Muscle of leg (tissue), 11 donors: Measurements from ENCODE around the gene ITPK1. TPM values are rescaled to one million over a fixed set of nuclear protein-coding genes. Genes with fewer than 3 reads are reported as not detected.

Experiments
- DNase-seq: peaks from one replicate; pipeline ENCODE4 v3.0.0; 2013
- H3K27ac ChIP-seq: one replicate; pipeline ENCODE4 v1.5.1; 2013; ENCODE audit warnings: mild to moderate bottlenecking, low read length, control low read depth
- H3K27me3 ChIP-seq: one replicate; pipeline ENCODE4 v1.6.1; 2013; ENCODE audit warnings: low read length; ENCODE audit not compliant: control insufficient read depth, insufficient read depth
- H3K36me3 ChIP-seq: one replicate; pipeline ENCODE4 v1.6.1; 2013; ENCODE audit warnings: low read length; ENCODE audit not compliant: control insufficient read depth, insufficient read depth
- H3K4me1 ChIP-seq: one replicate; pipeline ENCODE4 v1.6.1; 2013; ENCODE audit warnings: low read length; ENCODE audit not compliant: control insufficient read depth, insufficient read depth
- H3K4me3 ChIP-seq: one replicate; pipeline ENCODE4 v1.5.1; 2013; ENCODE audit warnings: low read length, control low read depth
- H3K9me3 ChIP-seq: replicated peaks from 2 replicates; pipeline ENCODE4 v1.6.1; 2013; ENCODE audit warnings: low read depth, low read length; ENCODE audit not compliant: control insufficient read depth
- WGBS: methylation state at CpG from one replicate; pipeline ENCODE4 v1.1.5; 2013; ENCODE audit warnings: missing lambda C conversion rate; ENCODE audit not compliant: insufficient coverage; 5-methylcytosine and 5-hydroxymethylcytosine counted together
- polyA plus RNA-seq, 8 donors: library from polyadenylated mRNA; unstranded; fragments of 120-200 nt; gene quantifications; one replicate each; pipeline versions ENCODE4 v1.2.1 to v1.2.3, GENCODE V29; 2013; ENCODE audit warnings: inconsistent platforms in 1 of 8, low replicate concordance in 1 of 8; ENCODE audit not compliant: insufficient read length in 8 of 8, insufficient read depth in 1 of 8
- total RNA-seq: library from RNA; stranded (reverse); fragments of 120-200 nt; gene quantifications from one replicate; pipeline ENCODE4 v1.2.4, GENCODE V29; 2013

ITPK1 gene
- total and polyA plus RNA-seq, 9 donors = 10.0 to 25.7 (median 17.5) TPM

GRCh38 chr14:92931681-92932447, 183.9 kb downstream of the ITPK1 start:
- Histone ChIP-seq H3K4me1 (peaks cover 5% of the 10 kb centered on the region), H3K27me3 (no peaks in the 10 kb centered on the region), H3K4me3 (no peak overlapping the region), H3K27ac (no peak overlapping the region), H3K9me3 (no peaks in the 10 kb centered on the region), H3K36me3 (peaks cover 4% of the 10 kb centered on the region)
- 60% methylated on average over 1 of the region's 18 CpGs for WGBS
- DNase-seq = no peak

GRCh38 chr14:92930737-92931602, 184.8 kb downstream of the ITPK1 start:
- Histone ChIP-seq H3K4me1 (peaks cover 5% of the 10 kb centered on the region), H3K36me3 (no peaks in the 10 kb centered on the region), H3K27me3 (no peaks in the 10 kb centered on the region), H3K4me3 (no peak overlapping the region), H3K9me3 (no peaks in the 10 kb centered on the region), H3K27ac (no peak overlapping the region)
- 13% methylated on average over 4 of the region's 8 CpGs for WGBS
- no peak for DNase-seq

- 75% methylated on average over 11 of the region's 20 CpGs for WGBS
- Histone ChIP-seq H3K36me3 (no peaks in the 10 kb centered on the region), H3K4me3 (no peak overlapping the region), H3K27me3 (no peaks in the 10 kb centered on the region), H3K27ac (no peak overlapping the region), H3K9me3 (no peaks in the 10 kb centered on the region), H3K4me1 (peaks cover 5% of the 10 kb centered on the region)
- no peak for DNase-seq
Observed at GRCh38 chr14:92929689-92930608, 185.8 kb downstream of the ITPK1 start.

- WGBS = 71% methylated on average over 9 of the region's 12 CpGs
- DNase-seq = no peak
- Histone ChIP-seq H3K9me3 (no peaks in the 10 kb centered on the region), H3K4me1 (peaks cover 5% of the 10 kb centered on the region), H3K36me3 (no peaks in the 10 kb centered on the region), H3K4me3 (no peak overlapping the region), H3K27me3 (peaks cover 5% of the 10 kb centered on the region), H3K27ac (no peak overlapping the region)
Observed at GRCh38 chr14:92928961-92929688, 186.6 kb downstream of the ITPK1 start.

- no peak overlapping the region for H3K27ac ChIP-seq
- no peaks in the 10 kb centered on the region for H3K36me3 ChIP-seq
- 60% methylated on average over 1 of the region's 3 CpGs for WGBS
- peaks cover 5% of the 10 kb centered on the region for H3K4me1 ChIP-seq
- no peak overlapping the region for H3K4me3 ChIP-seq
- peaks cover 13% of the 10 kb centered on the region for H3K27me3 ChIP-seq
- no peaks in the 10 kb centered on the region for H3K9me3 ChIP-seq
- DNase-seq = no peak
Observed at GRCh38 chr14:92928258-92928629, 187.5 kb downstream of the ITPK1 start.

- peaks cover 16% of the 10 kb centered on the region for H3K27me3 ChIP-seq
- DNase-seq = no peak
- H3K4me3 ChIP-seq = no peak overlapping the region
- no peaks in the 10 kb centered on the region for H3K9me3 ChIP-seq
- H3K27ac ChIP-seq = no peak overlapping the region
- peaks cover 8% of the 10 kb centered on the region for H3K4me1 ChIP-seq
- no peaks in the 10 kb centered on the region for H3K36me3 ChIP-seq
- WGBS = 66% methylated on average over 11 of the region's 14 CpGs
Observed at GRCh38 chr14:92927349-92928257, 188.1 kb downstream of the ITPK1 start.

GRCh38 chr14:92926931-92927330, 188.8 kb downstream of the ITPK1 start:
- H3K9me3 ChIP-seq = no peaks in the 10 kb centered on the region
- H3K27me3 ChIP-seq = peaks cover 23% of the 10 kb centered on the region
- H3K36me3 ChIP-seq = no peaks in the 10 kb centered on the region
- no peak overlapping the region for H3K4me3 ChIP-seq
- H3K4me1 ChIP-seq = peaks cover 8% of the 10 kb centered on the region
- peak; percentile 45 for DNase-seq
- H3K27ac ChIP-seq = no peak overlapping the region
- 15% methylated on average over 3 of the region's 3 CpGs for WGBS

- H3K4me3 ChIP-seq = no peak overlapping the region
- no peaks in the 10 kb centered on the region for H3K36me3 ChIP-seq
- no peaks in the 10 kb centered on the region for H3K9me3 ChIP-seq
- no peak for DNase-seq
- WGBS = 63% methylated on average over 2 of the region's 5 CpGs
- no peak overlapping the region for H3K27ac ChIP-seq
- peaks cover 6% of the 10 kb centered on the region for H3K4me1 ChIP-seq
- peaks cover 25% of the 10 kb centered on the region for H3K27me3 ChIP-seq
Observed at GRCh38 chr14:92926180-92926845, 189.4 kb downstream of the ITPK1 start.
